Natural killer cell (primary cell): ENCODE measurements around the gene PROB1. TPM values are rescaled to one million over a fixed set of nuclear protein-coding genes. Genes with fewer than 3 reads are reported as not detected.

ENCODE experiments used
- ATAC-seq, 3 donors: fragments of 150-1000 bp in 2 of 3; fragments of 200-7000 bp in 1 of 3; cut with Tn5 transposase; 1 replicate in 1 of 3; 2 replicates in 2 of 3; pipeline ENCODE4 v1.10.0; 2021; ENCODE audit warnings: mild to moderate bottlenecking in 2 of 3, moderate library complexity in 2 of 3
- DNase-seq, 2 donors: peaks; one replicate each; pipeline versions ENCODE4 v3.0.0 to v3.0.0-alpha.2; 2013 to 2021; ENCODE audit warnings: mixed read lengths in 1 of 2
- H3K27ac ChIP-seq: one replicate; pipeline ENCODE4 v1.5.1; 2013; ENCODE audit warnings: mild to moderate bottlenecking, low read length
- H3K27me3 ChIP-seq: one replicate; pipeline ENCODE4 v1.6.1; 2013; ENCODE audit warnings: low read length; ENCODE audit not compliant: control insufficient read depth, insufficient read depth
- H3K36me3 ChIP-seq: one replicate; pipeline ENCODE4 v1.6.1; 2013; ENCODE audit warnings: low read length; ENCODE audit not compliant: control insufficient read depth, insufficient read depth
- H3K4me1 ChIP-seq: one replicate; pipeline ENCODE4 v1.6.1; 2013; ENCODE audit warnings: low read length; ENCODE audit not compliant: control insufficient read depth, insufficient read depth
- H3K4me3 ChIP-seq: one replicate; pipeline ENCODE4 v1.5.1; 2013; ENCODE audit warnings: low read length
- H3K9me3 ChIP-seq: one replicate; pipeline ENCODE4 v1.6.1; 2013; ENCODE audit warnings: low read length; ENCODE audit not compliant: control insufficient read depth, insufficient read depth
- H3K27ac Mint-ChIP-seq, 2 donors: one replicate each; pipeline ENCODE4 v1.8.0; 2022; ENCODE audit warnings: mild to moderate bottlenecking in 2 of 2, mixed read lengths in 2 of 2, moderate library complexity in 1 of 2
- H3K27me3 Mint-ChIP-seq, 2 donors: one replicate each; pipeline ENCODE4 v1.8.0; 2022; ENCODE audit warnings: low read depth in 2 of 2, mixed read lengths in 2 of 2
- H3K36me3 Mint-ChIP-seq: one replicate; pipeline ENCODE4 v1.8.0; 2022; ENCODE audit warnings: mixed read lengths
- H3K4me1 Mint-ChIP-seq, 2 donors: one replicate each; pipeline ENCODE4 v1.8.0; 2022; ENCODE audit warnings: mixed read lengths in 2 of 2
- H3K4me3 Mint-ChIP-seq: one replicate; pipeline ENCODE4 v1.8.0; 2022; ENCODE audit warnings: mild to moderate bottlenecking, moderate library complexity, mixed read lengths
- H3K9me3 Mint-ChIP-seq, 2 donors: one replicate each; pipeline ENCODE4 v1.8.0; 2022; ENCODE audit warnings: mixed read lengths in 2 of 2
- WGBS: methylation state at CpG from one replicate; pipeline ENCODE4 v1.1.7; 2013; ENCODE audit warnings: missing lambda C conversion rate; ENCODE audit not compliant: insufficient coverage; 5-methylcytosine and 5-hydroxymethylcytosine counted together
- intact Hi-C: fragments of 100-400 bp; cut with micrococcal nuclease; formaldehyde crosslinking; loops from one replicate; pipeline ENCODE4 v1.14.2; 2022
- total RNA-seq, 4 donors: library from RNA; stranded (reverse); fragments of 120-200 nt in 1 of 4; gene quantifications; one replicate each; pipeline versions ENCODE4 v1.2.3 to v1.2.4, GENCODE V29; 2013 to 2022
- TF ChIP-seq, protein P1 (sequence below): fragments of 200-600 bp; IDR thresholded peaks from one replicate; pipeline ENCODE4 v1.8.0; 2022; ENCODE audit warnings: antibody characterized with exemption

PROB1 gene
- total RNA-seq, 3 donors from 2014 or later (not counting 1 experiment from before 2014, with no cell fraction given) = 0.91 to 1.0 (median 0.96) TPM

- H3K4me1 Mint-ChIP-seq = peaks cover 47 to 53% of the 10 kb centered on the region in 2 donors
- peaks cover 4% of the 10 kb centered on the region for H3K36me3 ChIP-seq
- WGBS = 97% methylated on average over 2 of the region's 2 CpGs
- peaks cover 28% of the 10 kb centered on the region for H3K4me1 ChIP-seq
- DNase-seq = no peak
- TF ChIP-seq, protein P1, sequence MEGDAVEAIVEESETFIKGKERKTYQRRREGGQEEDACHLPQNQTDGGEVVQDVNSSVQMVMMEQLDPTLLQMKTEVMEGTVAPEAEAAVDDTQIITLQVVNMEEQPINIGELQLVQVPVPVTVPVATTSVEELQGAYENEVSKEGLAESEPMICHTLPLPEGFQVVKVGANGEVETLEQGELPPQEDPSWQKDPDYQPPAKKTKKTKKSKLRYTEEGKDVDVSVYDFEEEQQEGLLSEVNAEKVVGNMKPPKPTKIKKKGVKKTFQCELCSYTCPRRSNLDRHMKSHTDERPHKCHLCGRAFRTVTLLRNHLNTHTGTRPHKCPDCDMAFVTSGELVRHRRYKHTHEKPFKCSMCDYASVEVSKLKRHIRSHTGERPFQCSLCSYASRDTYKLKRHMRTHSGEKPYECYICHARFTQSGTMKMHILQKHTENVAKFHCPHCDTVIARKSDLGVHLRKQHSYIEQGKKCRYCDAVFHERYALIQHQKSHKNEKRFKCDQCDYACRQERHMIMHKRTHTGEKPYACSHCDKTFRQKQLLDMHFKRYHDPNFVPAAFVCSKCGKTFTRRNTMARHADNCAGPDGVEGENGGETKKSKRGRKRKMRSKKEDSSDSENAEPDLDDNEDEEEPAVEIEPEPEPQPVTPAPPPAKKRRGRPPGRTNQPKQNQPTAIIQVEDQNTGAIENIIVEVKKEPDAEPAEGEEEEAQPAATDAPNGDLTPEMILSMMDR = no peak
- peak overlapping the region; percentile 27 to 32 for H3K27ac Mint-ChIP-seq
- intact Hi-C loops = loop anchor here (5.0 kb wide), 1 partner anchor 72 kb away; no protein-coding TSS in a partner anchor
- no peak overlapping the region for H3K4me3 ChIP-seq
- no peaks in the 10 kb centered on the region for H3K9me3 Mint-ChIP-seq
- H3K36me3 Mint-ChIP-seq = no peaks in the 10 kb centered on the region
- no peaks in the 10 kb centered on the region for H3K9me3 ChIP-seq
- no peaks in the 10 kb centered on the region for H3K27me3 ChIP-seq
- H3K27ac ChIP-seq = no peak overlapping the region
- peak overlapping the region; percentile 10 for H3K4me3 Mint-ChIP-seq
- H3K27me3 Mint-ChIP-seq = no peaks in the 10 kb centered on the region
- no peak for ATAC-seq
Observed at GRCh38 chr5:139344177-139344576, 50.7 kb downstream of the PROB1 start.

GRCh38 chr5:139343476-139343875 lies 51.4 kb downstream of the PROB1 start:
- intact Hi-C loops = loop anchor here (2.0 to 5.0 kb wide), 2 partner anchors 47 to 71 kb away; no protein-coding TSS in a partner anchor
- no peaks in the 10 kb centered on the region for H3K9me3 ChIP-seq
- DNase-seq (no peak), ATAC-seq (no peak)
- peak overlapping the region; percentile 96 for H3K4me3 Mint-ChIP-seq
- H3K27ac Mint-ChIP-seq = peak overlapping the region; percentile 95 to 98
- no peaks in the 10 kb centered on the region for H3K9me3 Mint-ChIP-seq
- H3K4me1 Mint-ChIP-seq = peaks cover 41 to 47% of the 10 kb centered on the region in 2 donors
- H3K4me1 ChIP-seq = peaks cover 24% of the 10 kb centered on the region
- peaks cover 4% of the 10 kb centered on the region for H3K36me3 ChIP-seq
- H3K4me3 ChIP-seq = no peak overlapping the region
- H3K27me3 ChIP-seq = no peaks in the 10 kb centered on the region
- no peaks in the 10 kb centered on the region for H3K27me3 Mint-ChIP-seq
- TF ChIP-seq, protein P1 = no peak
- no peak overlapping the region for H3K27ac ChIP-seq
- no peaks in the 10 kb centered on the region for H3K36me3 Mint-ChIP-seq
- 90% methylated on average over 8 of the region's 9 CpGs for WGBS

GRCh38 chr5:139342423-139342723 lies 52.5 kb downstream of the PROB1 start:
- Mint-ChIP-seq H3K4me1 (peaks cover 41 to 47% of the 10 kb centered on the region in 2 donors), H3K9me3 (no peaks in the 10 kb centered on the region), H3K27me3 (no peaks in the 10 kb centered on the region), H3K27ac (peak overlapping the region; percentile 95 to 98), H3K36me3 (no peaks in the 10 kb centered on the region), H3K4me3 (peak overlapping the region; percentile 96)
- Histone ChIP-seq H3K4me3 (peak overlapping the region; percentile 91), H3K9me3 (no peaks in the 10 kb centered on the region), H3K36me3 (peaks cover 2% of the 10 kb centered on the region), H3K27me3 (no peaks in the 10 kb centered on the region), H3K4me1 (peaks cover 22% of the 10 kb centered on the region), H3K27ac (peak overlapping the region; percentile 97)
- intact Hi-C loops = loop anchor here (2.0 to 5.0 kb wide), 2 partner anchors 48 to 70 kb away; no protein-coding TSS in a partner anchor
- ATAC-seq = no peak
- under 1% methylated on average over 15 of the region's 16 CpGs for WGBS
- TF ChIP-seq, protein P1 = no peak
- DNase-seq = no peak
